ENCODE data around the gene RGS6. TPM values are rescaled to one million over a fixed set of nuclear protein-coding genes. Genes with fewer than 3 reads are reported as not detected.
A peak's percentile ranks its signal among the peaks of the same experiment; 100 is the strongest.

RGS6 gene
- total RNA-seq, 4 donors from 2014 or later = 0.50 to 6.5 (median 4.7) TPM

- WGBS, 2 donors (ENCODE audit: low coverage in 1 of 2) = 77 to 83% methylated on average over 3 to 5 of the region's 5 CpGs
- Histone ChIP-seq H3K27me3 (no peaks in the 10 kb centered on the region), H3K36me3 (no peaks in the 10 kb centered on the region), H3K4me1 (no peaks in the 10 kb centered on the region), H3K9me3 (no peaks in the 10 kb centered on the region), H3K27ac (no peak overlapping the region), H3K4me3 (no peak overlapping the region)
- TF ChIP-seq CTCF (IDR thresholded peaks at IDR 0.05) (no peak), POLR2A (IDR thresholded peaks at IDR 0.05) (no peak), POLR2AphosphoS5 (IDR thresholded peaks at IDR 0.05) (no peak), EP300 (IDR thresholded peaks at IDR 0.05) (no peak)
- ATAC-seq = no peak
These were observed 20.6 kb upstream of the RGS6 start for GRCh38 chr14:71911669-71912068.

DNA sequence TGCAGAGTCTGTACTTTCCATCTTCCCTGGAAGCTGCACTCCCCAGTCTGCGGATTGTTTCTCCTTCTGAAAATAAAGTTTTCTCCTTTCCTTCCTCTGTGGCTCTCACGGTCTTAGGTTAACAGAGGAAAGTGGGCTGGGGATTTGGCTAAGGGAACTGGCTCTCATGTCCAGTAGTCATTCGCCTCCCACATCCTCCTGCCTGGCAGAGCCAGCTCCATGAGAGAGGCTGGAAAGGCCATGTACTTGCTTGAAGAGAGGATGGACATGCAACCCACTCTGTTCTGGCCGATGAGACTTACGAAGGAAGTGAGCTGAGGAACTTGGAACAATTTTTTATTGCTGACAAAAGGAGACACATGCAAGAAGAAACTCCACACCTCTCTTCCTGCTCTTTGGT is 18.9 kb upstream of the RGS6 start:
- H3K27me3 ChIP-seq = no peaks in the 10 kb centered on the region
- H3K36me3 ChIP-seq = no peaks in the 10 kb centered on the region
- H3K4me1 ChIP-seq = no peaks in the 10 kb centered on the region
- 55 to 81% methylated on average over 2 to 3 of the region's 5 CpGs for WGBS, 2 donors (ENCODE audit: low coverage in 1 of 2)
- ATAC-seq = no peak
- H3K27ac ChIP-seq = no peak overlapping the region
- no peak overlapping the region for H3K4me3 ChIP-seq
- no peaks in the 10 kb centered on the region for H3K9me3 ChIP-seq
- TF ChIP-seq POLR2A (IDR thresholded peaks at IDR 0.05) (no peak), CTCF (IDR thresholded peaks at IDR 0.05) (no peak), EP300 (IDR thresholded peaks at IDR 0.05) (no peak), POLR2AphosphoS5 (IDR thresholded peaks at IDR 0.05) (no peak)

GRCh38 chr14:71918955-71919354 is 13.3 kb upstream of the RGS6 start:
- Histone ChIP-seq H3K4me3 (no peak overlapping the region), H3K36me3 (no peaks in the 10 kb centered on the region), H3K27ac (no peak overlapping the region), H3K9me3 (no peaks in the 10 kb centered on the region), H3K27me3 (no peaks in the 10 kb centered on the region), H3K4me1 (no peaks in the 10 kb centered on the region)
- TF ChIP-seq POLR2AphosphoS5 (IDR thresholded peaks at IDR 0.05) (no peak), EP300 (IDR thresholded peaks at IDR 0.05) (no peak), CTCF (IDR thresholded peaks at IDR 0.05) (no peak), POLR2A (IDR thresholded peaks at IDR 0.05) (no peak)
- 34 to 43% methylated on average over 1 to 3 of the region's 3 CpGs for WGBS, 2 donors (ENCODE audit: low coverage in 1 of 2)
- no peak for ATAC-seq

- H3K27me3 ChIP-seq = no peaks in the 10 kb centered on the region
- no peak for TF ChIP-seq POLR2A (IDR thresholded peaks at IDR 0.05)
- H3K36me3 ChIP-seq = no peaks in the 10 kb centered on the region
- H3K4me1 ChIP-seq = no peaks in the 10 kb centered on the region
- no peak for ATAC-seq
- H3K4me3 ChIP-seq = no peak overlapping the region
- 82 to 83% methylated on average over 3 to 4 of the region's 4 CpGs for WGBS, 2 donors (ENCODE audit: low coverage in 1 of 2)
- H3K27ac ChIP-seq = no peak overlapping the region
- no peaks in the 10 kb centered on the region for H3K9me3 ChIP-seq
These were observed 8.7 kb upstream of the RGS6 start for GRCh38 chr14:71923513-71923912.

GRCh38 chr14:71931492-71932228 is 569 bp upstream of the RGS6 start:
- Histone ChIP-seq H3K4me1 (peaks cover 0 to 21% (median 4%) of the 10 kb centered on the region in 3 donors), H3K36me3 (no peaks in the 10 kb centered on the region), H3K9me3 (no peaks in the 10 kb centered on the region), H3K4me3 (peak overlapping the region in 1 of 2 donors; percentile 53), H3K27me3 (peaks cover 54% of the 10 kb centered on the region), H3K27ac (no peak overlapping the region)
- no peak for TF ChIP-seq POLR2A (IDR thresholded peaks at IDR 0.05)
- no peak for TF ChIP-seq CTCF (IDR thresholded peaks at IDR 0.05)
- TF ChIP-seq POLR2AphosphoS5 (IDR thresholded peaks at IDR 0.05) = no peak
- no peak for TF ChIP-seq EP300 (IDR thresholded peaks at IDR 0.05)
- WGBS, 2 donors (ENCODE audit: low coverage in 1 of 2) = 12 to 52% methylated on average over 7 to 26 of the region's 36 CpGs
- ATAC-seq = no peak
